VCaP (cell line): ENCODE data around the gene ZNF581.

Experiments used
- H3K27ac ChIP-seq: fragments of 450-650 bp; 2 replicates; pipeline ENCODE4 v1.5.1; 2017
- CTCF ChIP-seq: fragments of 450-650 bp; conservative IDR thresholded peaks from 2 replicates; pipeline ENCODE4 v1.5.1; 2017; ENCODE audit warnings: mild to moderate bottlenecking, moderate library complexity

Gene ZNF581

GRCh38 chr19:55656552-55656951, 13.1 kb downstream of the ZNF581 start:
- H3K27ac ChIP-seq = peak overlapping the region; percentile 100
- no peak for TF ChIP-seq CTCF

- no peak for TF ChIP-seq CTCF
- peak overlapping the region; percentile 100 for H3K27ac ChIP-seq
These were observed 13.7 kb downstream of the ZNF581 start for GRCh38 chr19:55656988-55657747.

DNA sequence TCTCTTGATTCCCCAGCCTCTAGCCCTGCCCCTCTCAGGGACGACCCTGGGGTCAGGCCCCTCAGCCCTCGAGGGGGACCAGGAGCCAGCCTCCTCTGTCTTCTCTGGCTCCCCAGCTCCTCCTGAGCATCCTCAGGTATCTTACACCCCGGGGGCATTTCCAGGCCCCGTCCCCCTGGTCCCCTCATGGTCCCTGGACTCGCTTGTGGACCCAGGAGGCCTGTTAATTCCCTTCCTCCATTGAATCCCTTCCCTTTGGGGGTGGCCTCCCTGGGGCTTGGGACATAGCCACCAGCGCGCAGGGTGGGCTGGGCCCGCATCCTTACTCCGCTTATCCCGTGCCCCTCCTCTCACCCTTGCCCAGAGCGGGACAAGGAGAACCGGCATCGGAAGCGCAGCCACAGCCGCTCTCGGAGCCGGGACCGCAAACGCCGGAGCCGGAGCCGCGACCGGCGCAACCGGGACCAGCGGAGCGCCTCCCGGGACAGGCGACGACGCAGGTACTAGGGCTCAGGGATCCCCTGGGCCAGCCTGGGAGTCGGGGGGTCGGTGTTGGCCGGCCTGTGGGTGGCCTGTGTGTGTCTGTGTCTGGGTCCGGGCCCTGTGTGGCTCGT, 15.5 kb downstream of the ZNF581 start:
- no peak for TF ChIP-seq CTCF
- peak overlapping the region; percentile 100; the same call in 1 of the 2 replicates for H3K27ac ChIP-seq

DNA sequence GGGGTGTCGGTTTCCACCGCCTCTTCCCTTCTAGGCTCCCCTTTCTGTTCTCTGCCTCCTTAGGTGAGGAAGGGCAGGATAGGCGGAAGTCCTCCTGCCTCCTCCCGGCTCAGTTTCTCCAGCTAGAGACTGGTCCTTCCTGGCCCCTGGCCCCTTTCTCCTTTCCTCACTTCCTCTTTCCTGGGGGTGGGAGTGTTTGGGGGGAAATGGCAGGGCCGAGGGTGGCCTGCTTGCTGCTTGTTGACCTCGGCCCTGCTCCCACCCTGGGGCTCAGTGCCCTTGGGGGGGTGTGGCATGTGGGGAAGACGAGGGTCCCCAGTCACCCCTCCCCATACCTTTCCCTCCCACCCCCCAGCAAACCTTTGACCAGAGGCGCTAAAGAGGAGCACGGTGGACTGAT, 16.4 kb downstream of the ZNF581 start:
- H3K27ac ChIP-seq = peak overlapping the region; percentile 100; the same call in 1 of the 2 replicates
- TF ChIP-seq CTCF = no peak

GRCh38 chr19:55660404-55660803, 17.0 kb downstream of the ZNF581 start:
- no peak overlapping the region for H3K27ac ChIP-seq
- no peak for TF ChIP-seq CTCF

GRCh38 chr19:55660991-55661390, 17.5 kb downstream of the ZNF581 start:
- TF ChIP-seq CTCF = no peak
- no peak overlapping the region for H3K27ac ChIP-seq

DNA sequence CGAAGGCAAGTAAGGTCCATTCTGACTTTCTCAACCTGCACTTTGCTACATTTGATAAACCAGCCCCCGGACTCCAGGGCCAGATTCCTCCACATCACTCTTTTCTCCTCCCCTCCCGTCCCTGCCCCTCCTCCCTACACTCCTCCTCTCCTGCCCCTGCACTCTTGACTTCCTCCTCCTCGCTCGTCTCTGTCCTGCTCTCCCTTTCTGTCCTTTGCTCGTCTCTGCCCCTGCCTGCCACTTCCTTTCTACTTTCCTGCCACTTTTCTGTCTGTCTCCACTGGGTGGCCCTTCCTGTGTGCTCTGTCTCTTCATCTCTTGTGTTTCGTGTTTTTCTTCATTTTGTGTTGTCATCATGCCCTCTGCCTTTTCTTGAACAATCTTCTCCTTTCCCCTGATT, 18.4 kb downstream of the ZNF581 start:
- H3K27ac ChIP-seq = no peak overlapping the region
- no peak for TF ChIP-seq CTCF
